GM06990 (cell line): ENCODE data around the gene EHMT1.

Experiments used
- DNase-seq: peaks from one replicate; pipeline ENCODE4 v3.0.0-alpha.2; 2011; ENCODE audit not compliant: insufficient read length; ENCODE audit errors: extremely low read depth
- H3K27me3 ChIP-seq: replicated peaks from 2 replicates; pipeline ENCODE4 v1.6.0; 2011; ENCODE audit warnings: low read length; ENCODE audit not compliant: control insufficient read depth, insufficient read depth
- H3K36me3 ChIP-seq: 2 replicates; pipeline ENCODE4 v1.5.1; 2011; ENCODE audit warnings: low read length; ENCODE audit not compliant: control insufficient read depth, insufficient read depth
- H3K4me3 ChIP-seq: replicated peaks from 2 replicates; pipeline ENCODE4 v1.5.1; 2011; ENCODE audit warnings: low read depth, mild to moderate bottlenecking, control low read depth, low read length
- TF ChIP-seq, protein P1 (sequence below): IDR thresholded peaks from 2 replicates; pipeline ENCODE4 v1.5.1; 2011; ENCODE audit warnings: low read length, control low read depth, mild to moderate bottlenecking, inconsistent platforms; ENCODE audit not compliant: insufficient read depth, poor library complexity, severe bottlenecking

EHMT1 gene

DNA sequence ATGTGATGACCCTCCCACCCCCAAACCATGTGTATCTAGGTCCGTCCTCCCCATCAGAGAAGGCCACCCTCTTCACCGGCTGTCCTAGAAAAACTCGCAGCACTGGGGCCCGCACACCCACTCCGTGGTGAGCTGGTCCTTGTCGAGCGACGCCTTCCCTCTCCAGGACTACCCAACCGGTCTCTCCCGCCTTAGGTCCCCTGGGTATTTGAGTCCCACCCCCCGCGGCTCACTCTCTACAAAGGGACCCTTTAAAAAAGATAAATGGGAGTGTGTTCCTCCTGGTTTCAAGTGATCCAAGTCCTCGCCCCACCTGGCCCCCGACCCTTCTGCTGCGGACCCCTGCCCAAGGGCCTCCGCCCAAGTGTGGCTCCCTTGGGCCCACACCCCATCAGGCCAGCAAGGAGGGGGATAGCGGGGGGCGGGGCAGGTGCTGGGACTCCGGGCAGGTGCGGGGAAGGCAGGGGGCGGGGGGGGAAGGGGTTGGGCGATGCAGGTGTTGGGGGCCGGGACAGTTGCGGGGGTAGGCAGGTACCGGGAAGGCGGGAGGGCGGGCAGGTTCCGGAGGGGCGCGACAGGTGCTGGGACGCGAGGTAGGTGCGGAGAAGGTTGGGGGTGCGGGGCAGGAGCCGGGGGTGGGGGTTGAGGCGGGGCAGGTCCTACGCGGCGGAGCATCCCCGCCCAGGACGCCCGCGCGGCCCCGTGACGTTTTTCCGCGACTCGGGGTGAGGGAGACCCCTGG is 14.3 kb upstream of the EHMT1 start:
- H3K36me3 ChIP-seq = no peaks in the 10 kb centered on the region
- H3K27me3 ChIP-seq = no peaks in the 10 kb centered on the region
- no peak for DNase-seq
- H3K4me3 ChIP-seq = peak overlapping the region; percentile 62
- TF ChIP-seq, protein P1, sequence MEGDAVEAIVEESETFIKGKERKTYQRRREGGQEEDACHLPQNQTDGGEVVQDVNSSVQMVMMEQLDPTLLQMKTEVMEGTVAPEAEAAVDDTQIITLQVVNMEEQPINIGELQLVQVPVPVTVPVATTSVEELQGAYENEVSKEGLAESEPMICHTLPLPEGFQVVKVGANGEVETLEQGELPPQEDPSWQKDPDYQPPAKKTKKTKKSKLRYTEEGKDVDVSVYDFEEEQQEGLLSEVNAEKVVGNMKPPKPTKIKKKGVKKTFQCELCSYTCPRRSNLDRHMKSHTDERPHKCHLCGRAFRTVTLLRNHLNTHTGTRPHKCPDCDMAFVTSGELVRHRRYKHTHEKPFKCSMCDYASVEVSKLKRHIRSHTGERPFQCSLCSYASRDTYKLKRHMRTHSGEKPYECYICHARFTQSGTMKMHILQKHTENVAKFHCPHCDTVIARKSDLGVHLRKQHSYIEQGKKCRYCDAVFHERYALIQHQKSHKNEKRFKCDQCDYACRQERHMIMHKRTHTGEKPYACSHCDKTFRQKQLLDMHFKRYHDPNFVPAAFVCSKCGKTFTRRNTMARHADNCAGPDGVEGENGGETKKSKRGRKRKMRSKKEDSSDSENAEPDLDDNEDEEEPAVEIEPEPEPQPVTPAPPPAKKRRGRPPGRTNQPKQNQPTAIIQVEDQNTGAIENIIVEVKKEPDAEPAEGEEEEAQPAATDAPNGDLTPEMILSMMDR = no peak

DNA sequence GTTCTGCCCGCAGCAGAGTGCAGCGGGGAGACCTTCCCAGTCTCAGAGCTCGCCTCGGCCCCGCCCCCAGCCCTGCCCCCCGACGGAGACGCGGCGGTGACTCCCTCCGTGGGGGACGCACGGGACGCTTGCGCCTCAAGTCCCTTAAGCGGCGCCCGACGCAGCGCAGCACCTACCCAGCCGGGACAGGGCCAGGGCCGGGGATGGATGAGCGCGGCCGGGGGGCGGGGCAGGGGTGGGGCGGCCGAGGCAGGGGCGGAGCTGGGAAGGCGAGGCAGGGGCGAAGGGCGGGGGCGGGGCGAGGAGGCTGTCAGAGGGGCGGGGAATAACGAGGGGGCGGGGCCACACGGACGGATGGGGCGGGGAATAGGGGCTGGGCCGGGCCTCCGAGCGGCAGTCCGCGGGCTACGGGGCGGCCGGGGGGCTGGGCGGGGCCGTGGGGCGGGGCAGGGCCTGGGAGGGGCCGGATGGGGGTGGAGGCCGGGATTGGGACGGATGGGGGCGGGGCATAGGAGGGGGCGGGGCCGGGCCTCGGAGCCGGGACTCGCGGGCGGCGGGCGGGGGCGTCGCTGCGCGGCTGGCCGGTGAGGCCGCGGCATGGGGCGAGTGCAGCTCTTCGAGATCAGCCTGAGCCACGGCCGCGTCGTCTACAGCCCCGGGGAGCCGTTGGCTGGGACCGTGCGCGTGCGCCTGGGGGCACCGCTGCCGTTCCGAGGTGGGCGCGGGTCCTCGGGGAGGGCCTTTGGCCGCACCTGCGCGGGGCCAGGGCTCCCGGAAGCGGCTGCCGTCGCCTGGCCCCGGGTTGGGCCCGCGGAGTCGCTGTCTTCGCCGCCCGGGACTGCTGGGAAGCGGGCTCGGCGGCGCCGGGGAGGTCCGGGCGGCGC is 13.4 kb upstream of the EHMT1 start, which contains the start of gene ARRDC1:
Gene ARRDC1, plus strand, starts transcription at position 566 of the 884 bp plus-strand sequence. Its CDS starts 32 bp downstream, at position 598.
- Histone ChIP-seq H3K4me3 (peak within 1 kb of the TSS; percentile 74), H3K36me3 (no peaks in the 10 kb centered on the region), H3K27me3 (no peaks in the 10 kb centered on the region)
- peak; percentile 90 for DNase-seq
- TF ChIP-seq, protein P1 = no peak

DNA sequence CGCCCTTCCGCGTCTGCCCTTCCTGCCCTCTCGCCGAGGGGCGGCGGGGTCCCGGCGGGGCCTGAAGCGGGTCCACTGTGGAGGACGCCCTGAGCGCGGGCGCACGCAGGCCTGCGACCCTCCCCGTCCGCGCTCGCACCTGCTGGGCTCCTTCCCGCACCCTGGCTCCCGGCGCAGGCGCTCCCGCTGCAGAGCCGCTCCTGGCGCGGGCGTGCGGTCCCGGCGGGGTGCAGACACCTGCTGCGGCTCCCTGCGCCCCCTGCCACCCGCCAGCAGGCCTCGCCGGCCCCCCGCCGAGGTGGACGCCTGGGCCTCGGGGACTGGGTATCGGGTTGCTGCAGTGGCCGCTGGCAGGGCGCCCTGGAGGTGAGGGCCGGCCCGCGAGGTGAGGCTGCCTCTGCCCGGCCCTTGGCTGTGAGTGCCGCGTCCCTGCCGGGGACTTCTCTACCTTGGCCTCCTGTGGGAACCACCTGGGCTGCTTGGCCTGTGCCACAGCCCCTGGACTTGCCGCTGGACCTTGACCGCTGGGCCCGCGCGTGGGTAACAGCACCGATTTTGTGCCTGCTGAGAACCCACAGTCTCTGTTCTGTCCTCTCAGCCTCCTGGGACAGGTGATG is 12.7 kb upstream of the EHMT1 start:
- Histone ChIP-seq H3K4me3 (peak overlapping the region; percentile 74), H3K36me3 (no peaks in the 10 kb centered on the region), H3K27me3 (no peaks in the 10 kb centered on the region)
- TF ChIP-seq, protein P1 = no peak
- no peak for DNase-seq

DNA sequence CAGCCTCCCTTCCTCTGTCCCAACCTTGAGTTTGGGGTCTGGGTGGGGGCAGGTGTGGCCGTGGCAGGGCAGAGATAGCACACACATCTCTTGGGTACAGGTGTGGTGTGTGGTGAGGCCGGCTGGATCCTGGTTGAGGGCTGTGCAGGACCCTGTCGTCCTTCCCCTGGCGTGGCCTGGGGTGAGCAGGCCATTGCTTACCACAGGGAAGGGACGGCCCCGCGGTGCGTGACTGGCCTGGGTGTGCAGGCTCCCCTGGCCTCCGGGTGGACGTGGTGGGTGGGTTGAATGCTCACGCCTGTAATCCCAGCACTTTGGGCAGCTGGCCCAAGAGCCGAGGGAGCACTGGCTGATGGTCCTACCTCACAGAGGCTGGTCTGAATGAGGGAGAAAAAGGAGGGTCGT is 12.1 kb upstream of the EHMT1 start:
- no peaks in the 10 kb centered on the region for H3K27me3 ChIP-seq
- no peak for DNase-seq
- TF ChIP-seq, protein P1 = no peak
- no peaks in the 10 kb centered on the region for H3K36me3 ChIP-seq
- H3K4me3 ChIP-seq = peak overlapping the region; percentile 74

DNA sequence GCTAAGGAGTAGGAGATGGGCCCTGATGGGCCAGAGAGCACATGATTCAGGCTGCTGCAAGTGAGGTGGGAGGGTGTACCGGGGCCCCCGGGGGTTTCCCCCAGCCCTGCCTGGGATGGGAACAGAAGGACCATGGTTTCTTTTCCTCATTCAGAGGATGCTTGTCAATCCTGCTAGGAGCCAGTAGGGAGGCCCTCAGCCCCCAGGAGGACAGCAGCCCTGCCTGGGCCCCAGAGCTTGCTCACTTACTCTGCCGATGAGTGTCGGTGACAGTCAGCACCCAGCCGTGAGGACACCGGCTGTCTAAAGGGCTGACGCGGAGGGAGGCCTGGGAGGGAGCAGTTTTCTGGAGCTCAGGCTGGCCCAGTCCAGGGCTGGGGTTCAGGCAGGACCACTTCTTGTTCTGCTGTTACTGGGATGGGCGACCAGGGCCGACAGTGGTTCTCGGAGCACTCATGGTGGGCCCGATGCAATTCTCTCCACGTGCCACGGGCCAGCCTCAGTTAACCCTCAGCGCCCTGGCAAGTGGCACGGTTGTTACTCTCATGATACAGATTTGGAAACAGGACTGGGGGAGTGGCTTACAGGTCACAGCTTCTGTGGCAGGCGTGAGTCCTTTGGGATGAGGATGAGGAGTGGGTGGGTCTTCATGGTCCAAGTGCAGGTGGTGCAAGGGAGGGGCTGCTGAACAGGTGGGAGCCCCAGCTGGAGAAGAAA is 11.5 kb upstream of the EHMT1 start:
- DNase-seq = no peak
- TF ChIP-seq, protein P1 = no peak
- H3K4me3 ChIP-seq = no peak overlapping the region; the same call in 1 of the 2 replicates
- H3K36me3 ChIP-seq = no peaks in the 10 kb centered on the region
- H3K27me3 ChIP-seq = no peaks in the 10 kb centered on the region
